Keratinocyte (primary cell): ENCODE measurements around the gene ANKUB1. TPM values are rescaled to one million over a fixed set of nuclear protein-coding genes. Genes with fewer than 3 reads are reported as not detected.

ENCODE experiments used
- DNase-seq: peaks from one replicate; pipeline ENCODE4 v3.0.0-alpha.2; 2011; ENCODE audit warnings: low read depth, missing footprints, low spot score
- FAIRE-seq: peaks from 2 replicates; lab custom pipeline; 2011; peaks lifted over from hg19 to GRCh38; lab: Jason Lieb, UNC
- H2AFZ ChIP-seq: 2 replicates; pipeline ENCODE4 v1.6.0; 2012; ENCODE audit warnings: low read length, control low read depth, inconsistent platforms; ENCODE audit not compliant: control insufficient read depth
- H3K27ac ChIP-seq: 2 replicates; pipeline ENCODE4 v1.5.1; 2011; ENCODE audit warnings: low read length; ENCODE audit not compliant: control insufficient read depth, insufficient read depth
- H3K27me3 ChIP-seq: 3 replicates; pipeline ENCODE4 v1.6.0; 2011; ENCODE audit warnings: low read length; ENCODE audit not compliant: control insufficient read depth, insufficient read depth; ENCODE audit errors: extremely low read depth
- H3K36me3 ChIP-seq, 2 experiments: 2 replicates in 1 of 2; 3 replicates in 1 of 2; pipeline ENCODE4 v1.5.1; 2011; ENCODE audit warnings: low read length in 2 of 2, mild to moderate bottlenecking in 1 of 2; ENCODE audit not compliant: control insufficient read depth in 2 of 2, insufficient read depth in 2 of 2; ENCODE audit errors: extremely low read depth in 1 of 2
- H3K4me1 ChIP-seq: 3 replicates; pipeline ENCODE4 v1.5.1; 2011; ENCODE audit warnings: low read length; ENCODE audit not compliant: control insufficient read depth, insufficient read depth; ENCODE audit errors: extremely low read depth
- H3K4me2 ChIP-seq: 3 replicates; pipeline ENCODE4 v1.6.0; 2011; ENCODE audit warnings: low read depth, low read length; ENCODE audit not compliant: control insufficient read depth, insufficient read depth; ENCODE audit errors: extremely low read depth
- H3K4me3 ChIP-seq, 3 experiments: fragments of 200-600 bp in 1 of 3; sonication (generic) in 1 of 3; 2 replicates in 2 of 3; 3 replicates in 1 of 3; pipeline ENCODE4 v1.5.1; 2011 to 2016; ENCODE audit warnings: low read length in 3 of 3, mild to moderate bottlenecking in 3 of 3, control low read depth in 2 of 3, inconsistent platforms in 1 of 3, low read depth in 1 of 3, mixed read lengths in 1 of 3, mixed run types in 1 of 3, moderate library complexity in 1 of 3; ENCODE audit not compliant: control insufficient read depth in 2 of 3, insufficient read depth in 2 of 3; ENCODE audit errors: extremely low read depth in 1 of 3
- H3K79me2 ChIP-seq: 2 replicates; pipeline ENCODE4 v1.6.0; 2012; ENCODE audit warnings: low read length; ENCODE audit not compliant: control insufficient read depth, insufficient read depth
- H3K9ac ChIP-seq: 3 replicates; pipeline ENCODE4 v1.6.0; 2011; ENCODE audit warnings: low read length; ENCODE audit not compliant: control insufficient read depth, insufficient read depth; ENCODE audit errors: extremely low read depth
- H3K9me1 ChIP-seq: 3 replicates; pipeline ENCODE4 v1.6.0; 2011; ENCODE audit warnings: low read length; ENCODE audit not compliant: control insufficient read depth, insufficient read depth; ENCODE audit errors: extremely low read depth
- H3K9me3 ChIP-seq: 2 replicates; pipeline ENCODE4 v1.5.1; 2012; ENCODE audit warnings: low read depth, low read length; ENCODE audit not compliant: control insufficient read depth
- H4K20me1 ChIP-seq: 3 replicates; pipeline ENCODE4 v1.6.0; 2011; ENCODE audit warnings: low read length; ENCODE audit not compliant: control insufficient read depth, insufficient read depth; ENCODE audit errors: extremely low read depth
- CTCF ChIP-seq, 3 experiments: IDR thresholded peaks in 1 of 3; conservative IDR thresholded peaks in 1 of 3; optimal IDR thresholded peaks in 1 of 3; 2 replicates in 2 of 3; 3 replicates in 1 of 3; pipeline versions ENCODE3 to v1.5.1; 2011; ENCODE audit warnings: low read length in 3 of 3, mild to moderate bottlenecking in 3 of 3, moderate library complexity in 2 of 3, control low read depth in 1 of 3, inconsistent platforms in 1 of 3; ENCODE audit not compliant: insufficient read depth in 2 of 3; ENCODE audit errors: extremely low read depth in 1 of 3
- EZH2 ChIP-seq: IDR thresholded peaks from one replicate; pipeline ENCODE4 v1.6.1; 2012; ENCODE audit warnings: inconsistent platforms, mild to moderate bottlenecking, low read length, moderate library complexity
- dilution Hi-C: fragments of 300-500 bp; cut with MboI; formaldehyde crosslinking; loops from one replicate; pipeline ENCODE4 v1.7.0; 2020; ENCODE audit warnings: low sequenced_read_pairs; ENCODE audit not compliant: extremely low pct_ligation_motif_present
- polyA plus RNA-seq, 5 experiments: library from polyadenylated mRNA; depleted of rRNA in 3 of 5; stranded (reverse) in 3 of 5; stranded (forward) in 1 of 5; unstranded in 1 of 5; fragments of >200 nt; gene quantifications; 1 replicate in 1 of 5; 2 replicates in 3 of 5; 3 replicates in 1 of 5; pipeline versions ENCODE4 v1.2.1 to v1.2.3, GENCODE V29; 2011 to 2012; ENCODE audit warnings: missing spikeins in 2 of 5, low read depth in 1 of 5, low replicate concordance in 1 of 5

Gene ANKUB1
- polyA plus RNA-seq, 1 donor (not counting 4 experiments of a cell fraction or from before 2014, with no cell fraction given) = 0.66 TPM

- Histone ChIP-seq H3K27ac (no peak overlapping the region), H3K9ac (no peak overlapping the region)
- peak; percentile 96 for FAIRE-seq
These were observed 56.0 kb downstream of the ANKUB1 start for GRCh38 chr3:149736175-149736952.

GRCh38 chr3:149732234-149732633, 60.1 kb downstream of the ANKUB1 start:
- no peak for FAIRE-seq
- Histone ChIP-seq H3K27me3 (no peaks in the 10 kb centered on the region), H3K4me3 (no peak overlapping the region), H3K36me3 (no peaks in the 10 kb centered on the region), H3K9me3 (no peaks in the 10 kb centered on the region), H3K27ac (no peak overlapping the region), H3K4me1 (peaks cover 9% of the 10 kb centered on the region), H3K4me2 (no peak overlapping the region), H2AFZ (no peak overlapping the region), H4K20me1 (no peaks in the 10 kb centered on the region), H3K9ac (no peak overlapping the region), H3K79me2 (no peaks in the 10 kb centered on the region), H3K9me1 (no peaks in the 10 kb centered on the region)
- dilution Hi-C loops = no loop called here
- TF ChIP-seq EZH2 (no peak), CTCF (optimal IDR thresholded peaks at IDR 0.05 in 1 of 3, IDR thresholded peaks at IDR 0.05 in 1 of 3, conservative IDR thresholded peaks at IDR 0.05 in 1 of 3; ENCODE audit: extremely low read depth in 1 of 3, insufficient read depth in 2 of 3, low read length in 3 of 3) (no peak)
- no peak for DNase-seq

More at GRCh38 chr3:149736175-149736952, 56.0 kb downstream of the ANKUB1 start:
- DNase-seq = no peak
- Histone ChIP-seq H3K9me3 (no peaks in the 10 kb centered on the region), H3K4me1 (peaks cover 9% of the 10 kb centered on the region), H3K4me3 (no peak overlapping the region), H3K9me1 (no peaks in the 10 kb centered on the region), H2AFZ (no peak overlapping the region), H3K4me2 (peak overlapping the region; percentile 31), H3K36me3 (peaks cover 0 to 3% of the 10 kb centered on the region in 2 experiments), H3K79me2 (no peaks in the 10 kb centered on the region), H3K27me3 (no peaks in the 10 kb centered on the region), H4K20me1 (no peaks in the 10 kb centered on the region)
- no peak for TF ChIP-seq CTCF (optimal IDR thresholded peaks at IDR 0.05 in 1 of 3, IDR thresholded peaks at IDR 0.05 in 1 of 3, conservative IDR thresholded peaks at IDR 0.05 in 1 of 3; ENCODE audit: extremely low read depth in 1 of 3, insufficient read depth in 2 of 3, low read length in 3 of 3)
- TF ChIP-seq EZH2 = no peak
- dilution Hi-C loops = no loop called here
